ENCODE measurements around the gene RNASET2.
A peak's percentile ranks its signal among the peaks of the same experiment; 100 is the strongest.

Gene RNASET2

GRCh38 chr6:166931426-166931970 is 24.9 kb downstream of the RNASET2 start:
- POLR2A ChIA-PET: no interaction called here
- DNase-seq (ENCODE audit: extremely low spot score): no peak
- CTCF ChIA-PET: interaction anchor here (0.7 to 1.0 kb wide), 2 partner anchors 20 to 159 kb away, joined by 3 read pairs; no protein-coding TSS in a partner anchor
- no peak for TF ChIP-seq CTBP1 (IDR thresholded peaks at IDR 0.05; ENCODE audit: borderline replicate concordance)
- no peak for TF ChIP-seq FOXM1 (IDR thresholded peaks at IDR 0.05; ENCODE audit: borderline replicate concordance)
- TF ChIP-seq ELF4 (IDR thresholded peaks at IDR 0.05): no peak
- TF ChIP-seq PKNOX1 (IDR thresholded peaks at IDR 0.05): no peak
- no peak for TF ChIP-seq SP1 (IDR thresholded peaks at IDR 0.05)
- no peak for TF ChIP-seq LEF1 (IDR thresholded peaks at IDR 0.05; ENCODE audit: borderline replicate concordance)
- TF ChIP-seq TARDBP (IDR thresholded peaks at IDR 0.05): no peak
- TF ChIP-seq FOXA1 (IDR thresholded peaks at IDR 0.05): no peak
- TF ChIP-seq SUZ12 (IDR thresholded peaks at IDR 0.05): no peak
- no peak for TF ChIP-seq ZNF384 (IDR thresholded peaks at IDR 0.05)
- TF ChIP-seq HDGF (IDR thresholded peaks at IDR 0.05; ENCODE audit: borderline replicate concordance): no peak
- no peak for TF ChIP-seq NFRKB (IDR thresholded peaks at IDR 0.05)
- no peak for TF ChIP-seq L3MBTL2 (conservative IDR thresholded peaks at IDR 0.05)
- TF ChIP-seq FOXK2 (IDR thresholded peaks at IDR 0.05): no peak
- TF ChIP-seq ARNT (IDR thresholded peaks at IDR 0.05): no peak
- TF ChIP-seq BHLHE40 (IDR thresholded peaks at IDR 0.05; ENCODE audit: borderline replicate concordance): no peak

GRCh38 chr6:166930354-166930891 is 25.9 kb downstream of the RNASET2 start:
- TF ChIP-seq TARDBP (IDR thresholded peaks at IDR 0.05): peak; percentile 58; the same call in 1 of the 2 replicates
- no peak for TF ChIP-seq ARNT (IDR thresholded peaks at IDR 0.05)
- ChIA-PET POLR2A (no interaction called here), CTCF (no interaction called here)
- no peak for DNase-seq (ENCODE audit: extremely low spot score)

DNA sequence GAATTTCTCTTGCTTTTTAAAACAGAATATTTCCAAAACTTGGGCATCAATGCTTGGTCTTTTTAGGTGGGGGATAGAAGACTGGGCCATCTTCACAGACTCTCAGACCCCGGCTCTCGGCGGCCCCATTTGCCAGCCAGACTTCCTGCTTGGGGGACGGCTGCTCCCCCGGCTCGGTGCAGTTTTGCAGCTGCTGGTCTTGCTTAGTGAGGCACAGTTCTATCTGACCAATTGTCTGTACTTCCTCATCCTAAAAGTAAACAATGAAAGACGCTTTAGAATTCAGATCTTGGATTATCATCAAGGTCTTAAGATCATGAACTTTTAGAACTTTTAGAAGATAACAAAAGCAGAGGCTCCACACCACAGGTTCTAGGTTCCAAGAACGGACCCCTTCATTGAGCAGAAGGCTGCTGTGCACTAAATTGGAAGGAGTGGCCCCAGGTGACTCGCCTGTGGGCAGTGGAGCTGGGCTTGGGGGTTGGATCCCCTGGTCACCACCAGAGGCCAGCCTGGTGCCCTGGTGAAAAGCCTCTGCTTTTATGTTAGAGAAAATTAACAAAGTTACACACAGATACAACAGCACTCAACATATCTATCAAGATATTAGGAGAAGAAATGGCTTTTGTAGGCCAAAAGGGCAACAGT is 26.7 kb downstream of the RNASET2 start:
- ChIA-PET CTCF (no interaction called here), POLR2A (no interaction called here)
- no peak for DNase-seq (ENCODE audit: extremely low spot score)
- TF ChIP-seq BHLHE40 (IDR thresholded peaks at IDR 0.05; ENCODE audit: borderline replicate concordance): no peak
- TF ChIP-seq TARDBP (IDR thresholded peaks at IDR 0.05): no peak
- no peak for TF ChIP-seq PKNOX1 (IDR thresholded peaks at IDR 0.05)
- TF ChIP-seq FOXA1 (IDR thresholded peaks at IDR 0.05): no peak
- no peak for TF ChIP-seq FOXK2 (IDR thresholded peaks at IDR 0.05)
- no peak for TF ChIP-seq ZNF384 (IDR thresholded peaks at IDR 0.05)
- no peak for TF ChIP-seq SP1 (IDR thresholded peaks at IDR 0.05)
- TF ChIP-seq LEF1 (IDR thresholded peaks at IDR 0.05; ENCODE audit: borderline replicate concordance): no peak
- TF ChIP-seq ELF4 (IDR thresholded peaks at IDR 0.05): no peak
- TF ChIP-seq NFRKB (IDR thresholded peaks at IDR 0.05): no peak
- no peak for TF ChIP-seq ARNT (IDR thresholded peaks at IDR 0.05)
- TF ChIP-seq L3MBTL2 (conservative IDR thresholded peaks at IDR 0.05): no peak
- TF ChIP-seq HDGF (IDR thresholded peaks at IDR 0.05; ENCODE audit: borderline replicate concordance): no peak
- TF ChIP-seq SUZ12 (IDR thresholded peaks at IDR 0.05): no peak
- no peak for TF ChIP-seq FOXM1 (IDR thresholded peaks at IDR 0.05; ENCODE audit: borderline replicate concordance)
- TF ChIP-seq CTBP1 (IDR thresholded peaks at IDR 0.05; ENCODE audit: borderline replicate concordance): no peak

- TF ChIP-seq NFRKB (IDR thresholded peaks at IDR 0.05) (no peak), HDGF (IDR thresholded peaks at IDR 0.05; ENCODE audit: borderline replicate concordance) (no peak), TARDBP (IDR thresholded peaks at IDR 0.05) (no peak), FOXM1 (IDR thresholded peaks at IDR 0.05; ENCODE audit: borderline replicate concordance) (no peak), PKNOX1 (IDR thresholded peaks at IDR 0.05) (no peak), ZNF384 (IDR thresholded peaks at IDR 0.05) (no peak), CTBP1 (IDR thresholded peaks at IDR 0.05; ENCODE audit: borderline replicate concordance) (no peak), L3MBTL2 (conservative IDR thresholded peaks at IDR 0.05) (no peak), SUZ12 (IDR thresholded peaks at IDR 0.05) (no peak), ELF4 (IDR thresholded peaks at IDR 0.05) (no peak), SP1 (IDR thresholded peaks at IDR 0.05) (no peak), FOXA1 (IDR thresholded peaks at IDR 0.05) (no peak), LEF1 (IDR thresholded peaks at IDR 0.05; ENCODE audit: borderline replicate concordance) (no peak), FOXK2 (IDR thresholded peaks at IDR 0.05) (no peak), ARNT (IDR thresholded peaks at IDR 0.05) (no peak), BHLHE40 (IDR thresholded peaks at IDR 0.05; ENCODE audit: borderline replicate concordance) (no peak)
- no peak for DNase-seq (ENCODE audit: extremely low spot score)
- POLR2A ChIA-PET: no interaction called here
- CTCF ChIA-PET: no interaction called here
Measured at GRCh38 chr6:166928644-166929541, 27.5 kb downstream of the RNASET2 start.

- CTCF ChIA-PET: no interaction called here
- POLR2A ChIA-PET: no interaction called here
- DNase-seq (ENCODE audit: extremely low spot score): no peak
- TF ChIP-seq ZNF384 (IDR thresholded peaks at IDR 0.05) (no peak), ELF4 (IDR thresholded peaks at IDR 0.05) (no peak), SP1 (IDR thresholded peaks at IDR 0.05) (no peak), TARDBP (IDR thresholded peaks at IDR 0.05) (no peak), FOXK2 (IDR thresholded peaks at IDR 0.05) (no peak), SUZ12 (IDR thresholded peaks at IDR 0.05) (no peak), PKNOX1 (IDR thresholded peaks at IDR 0.05) (no peak), LEF1 (IDR thresholded peaks at IDR 0.05; ENCODE audit: borderline replicate concordance) (no peak), ARNT (IDR thresholded peaks at IDR 0.05) (no peak), BHLHE40 (IDR thresholded peaks at IDR 0.05; ENCODE audit: borderline replicate concordance) (no peak), CTBP1 (IDR thresholded peaks at IDR 0.05; ENCODE audit: borderline replicate concordance) (no peak), L3MBTL2 (conservative IDR thresholded peaks at IDR 0.05) (no peak)
Measured at GRCh38 chr6:166927935-166928643, 28.3 kb downstream of the RNASET2 start.
